Heart right ventricle (tissue), 16 donors: ENCODE results near the gene NUBP1. TPM values are rescaled to one million over a fixed set of nuclear protein-coding genes. Genes with fewer than 3 reads are reported as not detected.

Experiments
- ATAC-seq, 8 donors: fragments of 200-7000 bp; cut with Tn5 transposase; one replicate each; pipeline ENCODE4 v1.9.1; 2020; ENCODE audit warnings: mild to moderate bottlenecking in 8 of 8, moderate library complexity in 8 of 8, moderate number of reproducible peaks in 1 of 8
- DNase-seq, 2 donors: peaks; one replicate each; pipeline ENCODE4 v3.0.0-alpha.2; 2020
- H3K27ac ChIP-seq, 10 donors: fragments of 200-600 bp; sonication (generic) in 2 of 10; one replicate each; pipeline versions ENCODE4 v1.5.0 to v1.8.0; 2020 to 2022; ENCODE audit warnings: mild to moderate bottlenecking in 3 of 10
- H3K27me3 ChIP-seq, 7 donors: fragments of 200-600 bp; one replicate each; pipeline ENCODE4 v1.8.0; 2021 to 2022; ENCODE audit warnings: mild to moderate bottlenecking in 2 of 7
- H3K36me3 ChIP-seq, 9 donors: fragments of 200-600 bp; sonication (generic) in 1 of 9; one replicate each; pipeline versions ENCODE4 v1.5.0 to v1.8.0; 2020 to 2022; ENCODE audit warnings: mild to moderate bottlenecking in 2 of 9
- H3K4me1 ChIP-seq, 9 donors: fragments of 200-600 bp; sonication (generic) in 1 of 9; one replicate each; pipeline versions ENCODE4 v1.5.0 to v1.8.0; 2020 to 2022; ENCODE audit warnings: mild to moderate bottlenecking in 4 of 9
- H3K4me3 ChIP-seq, 10 donors: fragments of 200-600 bp; sonication (generic) in 2 of 10; one replicate each; pipeline versions ENCODE4 v1.5.0 to v1.8.0; 2020 to 2022; ENCODE audit warnings: mild to moderate bottlenecking in 7 of 10, moderate library complexity in 2 of 10
- H3K9me3 ChIP-seq, 11 donors: fragments of 200-600 bp in 10 of 11; sonication (generic) in 2 of 11; one replicate each; pipeline versions ENCODE4 v1.5.0 to v1.8.0; 2013 to 2022; ENCODE audit warnings: mild to moderate bottlenecking in 2 of 11, control low read depth in 1 of 11, moderate library complexity in 1 of 11
- WGBS, 2 donors: extraction: QIAGEN DNeasy Blood & Tissue Kit; methylation state at CpG; one replicate each; pipeline ENCODE4 v1.1.7; 2013; ENCODE audit warnings: inconsistent platforms in 1 of 2; 5-methylcytosine and 5-hydroxymethylcytosine counted together
- intact Hi-C, 10 donors: fragments of 100-400 bp; cut with DNase I; formaldehyde crosslinking; loops; one replicate each; pipeline versions ENCODE4 v1.11.1 to v1.14.2; 2022
- polyA plus RNA-seq, 2 donors: library from polyadenylated mRNA; stranded (reverse); fragments of 200-250 nt; gene quantifications; one replicate each; pipeline ENCODE4 v1.2.3, GENCODE V29; 2013
- total RNA-seq, 10 donors: library from RNA; stranded (reverse); fragmentation: NEBNext Ultra II Directional in 3 of 10; extraction: Animal tissue kit (Norgen Biotek cat#: 25700) in 3 of 10; gene quantifications; one replicate each; pipeline versions ENCODE4 v1.2.1 to v1.2.4, GENCODE V29; 2021 to 2023
- TF ChIP-seq, protein P1 (sequence below), 9 donors: fragments of 200-600 bp; sonication (generic) in 2 of 9; IDR thresholded peaks; one replicate each; pipeline versions ENCODE4 v1.5.0 to v1.8.0; 2021 to 2022; ENCODE audit warnings: antibody characterized with exemption in 9 of 9, mild to moderate bottlenecking in 5 of 9, moderate library complexity in 1 of 9
- donor health status: Arrhythmogenic right ventricular cardiomyopathy.
- donor health status: ischemic (EF 13 %, LVEDD 7.1; RV severe dilation, severe dysfunction).
- donor health status: healthy with polysubstance abuse.
- donor health status: DM: no; HTN: yes; CAD: no.
- donor health status: DM: no; HTN: no; CAD: no.
- donor health status: ischemic (EF 25% LVEDD 6.9; RV normal size, moderate dysfunction).
- donor health status: ischemic (EF 25% LVEDD 5.7; RV mildly dilated, moderate dysfunction).
- donor health status: healthy.
- donor health status: DM: yes; HTN: yes; CAD: no.
- donor health status: Ischemic cardiomyopathy.
- donor health status: ischemic (EF 35%, LVEDD 5.7; RV mildly dilated, moderate dysfunction).
- donor health status: nonischemic (EF 11% LVEDD 7.7; RV severe dilation, severe dysfunction).
- donor health status: DM: yes; HTN: yes; CAD: no.
- donor health status: PGD.
- donor health status: ischemic (EF 29% LVEDD 5.4; RV normal size, mild dysfunction).
- donor health status: nonischemic (EF 23%, LVEDD 6.1; RV moderate dilation, normal function).

NUBP1 gene
- total and polyA plus RNA-seq, 12 donors, result 44.1 to 82.1 (median 53.4) TPM

DNA sequence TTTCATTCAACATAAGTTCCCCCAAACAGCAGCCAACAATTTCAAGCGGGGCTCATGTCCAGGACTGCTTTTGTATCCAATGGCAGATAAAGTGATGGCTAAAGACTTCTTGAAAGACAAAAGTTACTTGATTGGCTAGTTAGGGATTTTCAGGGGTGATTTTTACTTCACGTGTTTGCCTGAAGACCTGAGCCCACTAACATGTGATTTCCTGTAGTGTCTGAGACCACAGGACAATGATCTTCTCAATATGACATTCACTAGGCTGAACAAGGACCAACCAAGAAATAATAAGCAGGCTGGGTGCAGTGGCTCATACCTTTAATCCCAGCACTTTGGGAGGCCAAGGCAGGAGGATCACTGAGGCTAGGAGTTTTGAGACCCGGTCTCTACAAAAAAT lies 64.6 kb downstream of the NUBP1 start:
- H3K36me3 ChIP-seq, result no peaks in the 10 kb centered on the region
- no peaks in the 10 kb centered on the region for H3K27me3 ChIP-seq
- intact Hi-C loops, result no loop called here
- DNase-seq (no peak), ATAC-seq (no peak)
- TF ChIP-seq, protein P1, sequence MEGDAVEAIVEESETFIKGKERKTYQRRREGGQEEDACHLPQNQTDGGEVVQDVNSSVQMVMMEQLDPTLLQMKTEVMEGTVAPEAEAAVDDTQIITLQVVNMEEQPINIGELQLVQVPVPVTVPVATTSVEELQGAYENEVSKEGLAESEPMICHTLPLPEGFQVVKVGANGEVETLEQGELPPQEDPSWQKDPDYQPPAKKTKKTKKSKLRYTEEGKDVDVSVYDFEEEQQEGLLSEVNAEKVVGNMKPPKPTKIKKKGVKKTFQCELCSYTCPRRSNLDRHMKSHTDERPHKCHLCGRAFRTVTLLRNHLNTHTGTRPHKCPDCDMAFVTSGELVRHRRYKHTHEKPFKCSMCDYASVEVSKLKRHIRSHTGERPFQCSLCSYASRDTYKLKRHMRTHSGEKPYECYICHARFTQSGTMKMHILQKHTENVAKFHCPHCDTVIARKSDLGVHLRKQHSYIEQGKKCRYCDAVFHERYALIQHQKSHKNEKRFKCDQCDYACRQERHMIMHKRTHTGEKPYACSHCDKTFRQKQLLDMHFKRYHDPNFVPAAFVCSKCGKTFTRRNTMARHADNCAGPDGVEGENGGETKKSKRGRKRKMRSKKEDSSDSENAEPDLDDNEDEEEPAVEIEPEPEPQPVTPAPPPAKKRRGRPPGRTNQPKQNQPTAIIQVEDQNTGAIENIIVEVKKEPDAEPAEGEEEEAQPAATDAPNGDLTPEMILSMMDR (IDR thresholded peaks at IDR 0.05), result no peak
- 85 to 87% methylated on average over 3 of the region's 3 CpGs for WGBS, 2 donors
- H3K27ac ChIP-seq, result no peak overlapping the region
- H3K4me3 ChIP-seq, result no peak overlapping the region
- peaks cover 0 to 16% (median 0%) of the 10 kb centered on the region in 9 donors for H3K4me1 ChIP-seq
- H3K9me3 ChIP-seq, result no peaks in the 10 kb centered on the region

DNA sequence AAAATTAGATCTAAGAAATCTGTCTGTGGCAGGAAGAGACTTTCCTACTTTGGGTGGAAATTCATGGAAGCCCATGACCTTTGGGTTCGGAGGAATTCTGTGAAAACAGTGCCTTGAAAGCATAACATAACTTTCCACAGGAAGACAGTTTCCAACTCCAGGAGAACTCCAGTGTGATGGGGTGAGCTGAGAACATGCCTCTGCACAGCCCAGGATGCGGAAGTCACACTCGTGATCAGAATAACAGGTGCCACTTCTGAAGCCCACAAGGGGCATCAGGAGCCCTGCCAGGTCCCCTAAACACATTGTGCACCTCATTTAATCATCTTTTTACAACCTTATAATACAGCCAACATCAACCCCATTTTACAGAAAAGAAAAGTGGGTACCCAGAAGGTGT lies 65.2 kb downstream of the NUBP1 start:
- no peak for DNase-seq
- no peaks in the 10 kb centered on the region for H3K9me3 ChIP-seq
- no peaks in the 10 kb centered on the region for H3K27me3 ChIP-seq
- intact Hi-C loops, result no loop called here
- no peak overlapping the region for H3K4me3 ChIP-seq
- TF ChIP-seq, protein P1 (IDR thresholded peaks at IDR 0.05), result no peak
- no peaks in the 10 kb centered on the region for H3K36me3 ChIP-seq
- no peak for ATAC-seq
- no peak overlapping the region for H3K27ac ChIP-seq
- 83% methylated on average over 3 of the region's 3 CpGs for WGBS, 2 donors
- peaks cover 0 to 16% (median 0%) of the 10 kb centered on the region in 9 donors for H3K4me1 ChIP-seq

DNA sequence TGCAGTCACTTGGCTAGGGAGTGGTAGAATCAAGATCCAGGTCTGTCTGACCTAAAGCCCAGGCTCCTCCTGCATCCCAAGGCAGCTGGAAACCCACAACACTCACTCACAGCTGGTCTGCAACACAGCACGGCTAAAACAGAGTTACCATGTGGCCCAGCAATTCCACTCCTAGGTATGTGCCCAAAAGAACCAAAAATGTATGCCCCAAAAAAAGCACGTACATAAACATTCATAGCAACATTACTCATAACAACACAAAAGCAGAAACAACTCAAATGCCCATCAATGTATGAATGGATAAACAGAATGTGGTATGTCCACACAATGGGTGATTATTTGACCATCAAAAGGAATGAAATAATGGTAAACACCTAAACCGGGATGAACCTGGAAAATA lies 66.1 kb downstream of the NUBP1 start:
- Histone ChIP-seq H3K27ac (no peak overlapping the region), H3K27me3 (no peaks in the 10 kb centered on the region), H3K4me1 (peaks cover 0 to 16% (median 0%) of the 10 kb centered on the region in 9 donors), H3K4me3 (no peak overlapping the region), H3K9me3 (no peaks in the 10 kb centered on the region), H3K36me3 (no peaks in the 10 kb centered on the region)
- TF ChIP-seq, protein P1 (IDR thresholded peaks at IDR 0.05), result no peak
- ATAC-seq (no peak), DNase-seq (no peak)
- 93 to 96% methylated on average over 3 of the region's 3 CpGs for WGBS, 2 donors
- intact Hi-C loops, result loop anchor here in 2 of 10 donors (5.0 to 10.0 kb wide), 2 partner anchors 42 to 45 kb away; no protein-coding TSS in a partner anchor

DNA sequence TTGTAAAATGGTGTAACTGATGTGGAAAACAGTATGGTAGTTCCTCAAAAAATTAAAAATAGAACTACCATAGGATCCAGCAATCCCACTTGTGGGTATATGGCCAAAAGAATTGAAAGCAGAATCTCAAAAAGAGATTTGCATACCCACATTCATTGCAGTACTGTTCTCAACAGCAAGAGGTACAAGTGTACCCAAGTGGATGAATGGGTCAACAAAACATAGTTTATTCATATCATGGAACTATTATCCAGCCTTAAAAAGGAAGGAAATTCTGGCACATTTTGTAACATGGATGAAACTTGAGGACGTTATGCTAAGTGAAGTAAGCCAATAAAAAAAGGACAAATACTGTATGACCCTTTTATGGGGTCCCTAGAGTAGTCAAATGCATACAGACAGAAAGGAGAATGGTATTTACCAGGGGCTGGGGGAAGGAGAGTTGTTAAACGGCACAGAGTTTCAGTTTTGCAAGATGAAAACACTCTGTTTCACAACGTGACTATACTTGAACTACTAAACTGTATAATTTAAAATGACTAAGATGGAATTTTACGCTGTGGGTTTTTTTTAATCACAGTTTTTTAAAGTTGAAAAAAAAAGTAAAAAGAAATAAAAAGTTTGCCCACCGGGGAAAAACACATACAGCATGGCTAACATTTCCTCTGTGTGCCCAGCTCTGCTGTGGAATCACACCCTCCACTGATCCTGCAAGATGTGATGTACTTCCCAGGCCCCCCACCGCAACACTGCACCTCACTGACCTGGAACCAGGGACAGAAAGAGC lies 68.9 kb downstream of the NUBP1 start:
- Histone ChIP-seq H3K9me3 (no peaks in the 10 kb centered on the region), H3K4me1 (peaks cover 0 to under 1% (median 0%) of the 10 kb centered on the region in 9 donors), H3K27ac (no peak overlapping the region), H3K27me3 (no peaks in the 10 kb centered on the region), H3K36me3 (no peaks in the 10 kb centered on the region), H3K4me3 (no peak overlapping the region)
- TF ChIP-seq, protein P1 (IDR thresholded peaks at IDR 0.05), result no peak
- ATAC-seq (peak in 1 of 8 donors; percentile 33), DNase-seq (no peak)
- WGBS, 2 donors, result 77 to 79% methylated on average over 6 of the region's 6 CpGs
- intact Hi-C loops, result loop anchor here in 2 of 10 donors (5.0 to 10.0 kb wide), 2 partner anchors 45 to 48 kb away; no protein-coding TSS in a partner anchor
